ENCODE results near the gene AP2M1.
A peak's percentile ranks its signal among the peaks of the same experiment; 100 is the strongest.

AP2M1 gene

GRCh38 chr3:184174284-184174645 is 390 bp upstream of the AP2M1 start:
- peaks cover 25% of the 10 kb centered on the region for H3K36me3 ChIP-seq (ENCODE audit: control insufficient read depth, insufficient read depth, low read length)
- TF ChIP-seq, protein P1, sequence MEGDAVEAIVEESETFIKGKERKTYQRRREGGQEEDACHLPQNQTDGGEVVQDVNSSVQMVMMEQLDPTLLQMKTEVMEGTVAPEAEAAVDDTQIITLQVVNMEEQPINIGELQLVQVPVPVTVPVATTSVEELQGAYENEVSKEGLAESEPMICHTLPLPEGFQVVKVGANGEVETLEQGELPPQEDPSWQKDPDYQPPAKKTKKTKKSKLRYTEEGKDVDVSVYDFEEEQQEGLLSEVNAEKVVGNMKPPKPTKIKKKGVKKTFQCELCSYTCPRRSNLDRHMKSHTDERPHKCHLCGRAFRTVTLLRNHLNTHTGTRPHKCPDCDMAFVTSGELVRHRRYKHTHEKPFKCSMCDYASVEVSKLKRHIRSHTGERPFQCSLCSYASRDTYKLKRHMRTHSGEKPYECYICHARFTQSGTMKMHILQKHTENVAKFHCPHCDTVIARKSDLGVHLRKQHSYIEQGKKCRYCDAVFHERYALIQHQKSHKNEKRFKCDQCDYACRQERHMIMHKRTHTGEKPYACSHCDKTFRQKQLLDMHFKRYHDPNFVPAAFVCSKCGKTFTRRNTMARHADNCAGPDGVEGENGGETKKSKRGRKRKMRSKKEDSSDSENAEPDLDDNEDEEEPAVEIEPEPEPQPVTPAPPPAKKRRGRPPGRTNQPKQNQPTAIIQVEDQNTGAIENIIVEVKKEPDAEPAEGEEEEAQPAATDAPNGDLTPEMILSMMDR (IDR thresholded peaks at IDR 0.05; ENCODE audit: insufficient read depth, low read length, poor library complexity, severe bottlenecking): no peak
- H3K27me3 ChIP-seq (replicated peaks; ENCODE audit: control insufficient read depth, insufficient read depth, low read length): no peaks in the 10 kb centered on the region
- DNase-seq (ENCODE audit: extremely low read depth, insufficient read length): no peak
- no peak overlapping the region; the same call in 1 of the 2 replicates for H3K4me3 ChIP-seq (replicated peaks; ENCODE audit: low read depth, low read length)

- Histone ChIP-seq H3K4me3 (replicated peaks; ENCODE audit: low read depth, low read length) (peak overlapping the region; percentile 82), H3K27me3 (replicated peaks; ENCODE audit: control insufficient read depth, insufficient read depth, low read length) (no peaks in the 10 kb centered on the region), H3K36me3 (ENCODE audit: control insufficient read depth, insufficient read depth, low read length) (peaks cover 35% of the 10 kb centered on the region)
- no peak for DNase-seq (ENCODE audit: extremely low read depth, insufficient read length)
- TF ChIP-seq, protein P1 (IDR thresholded peaks at IDR 0.05; ENCODE audit: insufficient read depth, low read length, poor library complexity, severe bottlenecking): no peak
These were observed 851 bp downstream of the AP2M1 start for GRCh38 chr3:184175506-184175905.

DNA sequence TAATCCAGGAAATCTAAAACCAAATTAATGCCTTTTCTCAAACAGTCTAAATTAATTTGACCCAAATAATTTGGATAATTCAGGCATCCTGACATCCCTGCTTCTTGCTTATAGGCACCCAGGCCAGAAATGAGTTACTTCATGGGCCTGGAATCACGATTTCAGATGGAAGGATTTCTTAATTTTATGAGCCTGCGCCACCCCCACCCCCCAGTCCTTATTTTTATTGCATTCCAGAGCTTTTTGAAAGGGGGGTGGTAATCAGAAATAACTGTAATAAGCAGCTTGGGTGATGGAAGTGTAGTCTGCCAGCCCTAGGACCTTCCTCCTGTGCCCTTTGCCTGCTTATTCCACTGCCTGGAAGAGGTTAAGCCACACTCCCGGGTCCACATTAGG is 1.3 kb downstream of the AP2M1 start:
- peaks cover 40% of the 10 kb centered on the region for H3K36me3 ChIP-seq (ENCODE audit: control insufficient read depth, insufficient read depth, low read length)
- H3K27me3 ChIP-seq (replicated peaks; ENCODE audit: control insufficient read depth, insufficient read depth, low read length): no peaks in the 10 kb centered on the region
- TF ChIP-seq, protein P1 (IDR thresholded peaks at IDR 0.05; ENCODE audit: insufficient read depth, low read length, poor library complexity, severe bottlenecking): no peak
- DNase-seq (ENCODE audit: extremely low read depth, insufficient read length): no peak
- peak overlapping the region; percentile 82 for H3K4me3 ChIP-seq (replicated peaks; ENCODE audit: low read depth, low read length)

GRCh38 chr3:184176377-184177330 is 2.0 kb downstream of the AP2M1 start:
- Histone ChIP-seq H3K27me3 (replicated peaks; ENCODE audit: control insufficient read depth, insufficient read depth, low read length) (no peaks in the 10 kb centered on the region), H3K4me3 (replicated peaks; ENCODE audit: low read depth, low read length) (peak overlapping the region; percentile 82), H3K36me3 (ENCODE audit: control insufficient read depth, insufficient read depth, low read length) (peaks cover 41% of the 10 kb centered on the region)
- DNase-seq (ENCODE audit: extremely low read depth, insufficient read length): no peak
- TF ChIP-seq, protein P1 (IDR thresholded peaks at IDR 0.05; ENCODE audit: insufficient read depth, low read length, poor library complexity, severe bottlenecking): no peak

- H3K36me3 ChIP-seq (ENCODE audit: control insufficient read depth, insufficient read depth, low read length): peaks cover 44% of the 10 kb centered on the region
These were observed 2.7 kb downstream of the AP2M1 start for GRCh38 chr3:184177331-184177731.

More at GRCh38 chr3:184177331-184177731, 2.7 kb downstream of the AP2M1 start:
- Histone ChIP-seq H3K4me3 (replicated peaks; ENCODE audit: low read depth, low read length) (no peak overlapping the region), H3K27me3 (replicated peaks; ENCODE audit: control insufficient read depth, insufficient read depth, low read length) (no peaks in the 10 kb centered on the region)
- DNase-seq (ENCODE audit: extremely low read depth, insufficient read length): no peak
- TF ChIP-seq, protein P1 (IDR thresholded peaks at IDR 0.05; ENCODE audit: insufficient read depth, low read length, poor library complexity, severe bottlenecking): no peak

All from GM06990 (cell line).